Fibroblast of villous mesenchyme (primary cell): ENCODE results near the gene LYPD8. TPM values are rescaled to one million over a fixed set of nuclear protein-coding genes. Genes with fewer than 3 reads are reported as not detected.

Source experiments
- DNase-seq: peaks from one replicate; pipeline ENCODE4 v3.0.0-alpha.2; 2010; ENCODE audit warnings: low read depth
- H3K4me3 ChIP-seq: 2 replicates; pipeline ENCODE4 v1.5.1; 2011; ENCODE audit warnings: low read depth, mild to moderate bottlenecking, low read length
- CTCF ChIP-seq: IDR thresholded peaks from 2 replicates; pipeline ENCODE4 v1.5.1; 2012; ENCODE audit warnings: low read depth, mild to moderate bottlenecking, low read length; ENCODE audit not compliant: insufficient read depth
- total RNA-seq: library from RNA; depleted of rRNA; stranded (reverse); fragments of >200 nt; gene quantifications from 2 replicates; pipeline ENCODE4 v1.2.3, GENCODE V29; 2012

The LYPD8 gene
- total RNA-seq, 1 donor = not detected

GRCh38 chr1:248752161-248753028 lies 3.2 kb downstream of the LYPD8 start:
- H3K4me3 ChIP-seq = no peak overlapping the region
- TF ChIP-seq CTCF = no peak
- no peak for DNase-seq

- H3K4me3 ChIP-seq = no peak overlapping the region
- DNase-seq = no peak
- TF ChIP-seq CTCF = no peak
Observed at GRCh38 chr1:248751635-248752034, 3.9 kb downstream of the LYPD8 start.

GRCh38 chr1:248751142-248751541 lies 4.4 kb downstream of the LYPD8 start:
- no peak for TF ChIP-seq CTCF
- DNase-seq = no peak
- H3K4me3 ChIP-seq = no peak overlapping the region

GRCh38 chr1:248750496-248750895 lies 5.1 kb downstream of the LYPD8 start:
- DNase-seq = no peak
- no peak overlapping the region for H3K4me3 ChIP-seq
- no peak for TF ChIP-seq CTCF

- H3K4me3 ChIP-seq = no peak overlapping the region
- TF ChIP-seq CTCF = no peak
- DNase-seq = no peak
Observed at GRCh38 chr1:248748211-248748610, 7.3 kb downstream of the LYPD8 start.

GRCh38 chr1:248740876-248741275 lies 14.7 kb downstream of the LYPD8 start:
- H3K4me3 ChIP-seq = no peak overlapping the region
- TF ChIP-seq CTCF = no peak
- no peak for DNase-seq

- DNase-seq = no peak
- no peak for TF ChIP-seq CTCF
- H3K4me3 ChIP-seq = no peak overlapping the region
Observed at GRCh38 chr1:248739572-248740205, 15.9 kb downstream of the LYPD8 start.
